Stimulated activated CD4-positive, alpha-beta T cell treated with anti-CD3 and anti-CD28 coated beads, Interleukin-4, amount 100 ng/mL, for 4 hours (primary cell): ENCODE results near the gene NIPBL.
"Not testable (repeated sequence)": the region's sequence is repeated elsewhere in the genome, so short reads cannot be mapped to it uniquely, and the experiment has no call there.

Experiments used
- DNase-seq, 2 experiments: peaks; one replicate each; pipeline ENCODE4 v3.0.0-alpha.2; 2020

NIPBL gene

GRCh38 chr5:36902353-36902752 is 25.8 kb downstream of the NIPBL start:
- no peak for DNase-seq

DNA sequence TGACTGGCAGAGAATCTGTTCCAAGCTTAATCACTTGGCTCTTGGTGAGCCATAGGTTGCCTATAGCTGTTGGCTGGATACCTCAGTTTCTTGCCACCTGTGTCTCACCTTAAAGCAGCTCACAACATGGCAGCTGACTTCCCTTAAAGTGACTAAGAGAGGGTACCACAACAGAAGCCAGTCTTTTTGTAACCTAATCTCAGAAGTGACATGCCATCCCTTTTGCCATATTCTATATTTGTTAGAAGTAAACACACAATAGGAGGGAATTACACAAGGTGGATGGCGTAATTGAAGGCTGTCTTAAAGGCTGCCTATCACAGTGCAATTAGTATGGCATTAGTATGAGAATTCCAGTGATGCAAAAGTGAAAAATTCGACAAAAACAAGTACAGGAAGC is 28.1 kb downstream of the NIPBL start:
- no peak for DNase-seq

GRCh38 chr5:36908544-36909260 is 32.1 kb downstream of the NIPBL start:
- DNase-seq: no peak

DNA sequence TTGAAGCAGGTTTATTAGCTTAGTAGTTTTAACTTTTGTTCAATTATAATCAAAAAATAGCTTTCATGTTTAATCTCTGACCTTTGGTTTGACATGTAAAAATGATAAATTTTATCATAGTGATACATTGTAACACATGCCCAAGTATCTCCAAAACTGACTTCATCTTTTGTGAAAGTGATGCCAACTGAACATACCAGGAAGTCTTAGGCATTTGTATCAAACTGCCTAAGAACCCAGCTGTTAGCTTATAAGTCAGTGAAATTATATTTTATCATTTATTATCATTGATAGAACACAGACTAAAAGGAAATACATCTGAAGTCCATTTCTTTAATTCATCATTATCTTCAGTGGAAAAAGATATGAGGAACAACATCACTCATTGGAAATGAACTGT is 39.1 kb downstream of the NIPBL start:
- DNase-seq: no peak

- DNase-seq: not testable (repeated sequence)
These were observed 40.0 kb downstream of the NIPBL start for GRCh38 chr5:36916614-36917013.

GRCh38 chr5:36917358-36917757 is 40.8 kb downstream of the NIPBL start:
- not testable (repeated sequence) for DNase-seq

GRCh38 chr5:36919238-36919637 is 42.7 kb downstream of the NIPBL start:
- DNase-seq: no peak

- DNase-seq: no peak
These were observed 43.1 kb downstream of the NIPBL start for GRCh38 chr5:36919650-36920049.

- no peak for DNase-seq
These were observed 52.4 kb downstream of the NIPBL start for GRCh38 chr5:36928947-36929346.

- no peak for DNase-seq
These were observed 52.9 kb downstream of the NIPBL start for GRCh38 chr5:36929438-36929837.

DNA sequence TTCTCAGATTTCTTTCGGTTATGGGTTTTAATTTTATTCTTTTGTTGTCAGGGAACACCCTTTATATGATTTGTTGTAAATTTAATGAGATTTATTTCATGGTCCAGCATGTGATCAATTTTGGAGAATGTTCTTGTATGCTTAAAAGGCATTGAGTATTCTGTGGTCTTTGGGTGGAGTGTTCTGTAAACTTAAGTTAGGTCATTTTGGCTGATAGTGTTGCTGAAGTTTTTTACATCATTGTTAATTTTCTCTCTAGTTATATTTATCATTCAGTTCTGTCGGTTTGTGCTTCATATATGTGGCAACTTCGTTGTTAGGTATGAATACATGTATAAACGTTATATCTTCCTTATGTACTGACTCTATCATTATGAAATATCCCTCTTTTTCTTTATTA is 55.5 kb downstream of the NIPBL start:
- no peak for DNase-seq

GRCh38 chr5:36932699-36933098 is 56.1 kb downstream of the NIPBL start:
- no peak for DNase-seq

DNA sequence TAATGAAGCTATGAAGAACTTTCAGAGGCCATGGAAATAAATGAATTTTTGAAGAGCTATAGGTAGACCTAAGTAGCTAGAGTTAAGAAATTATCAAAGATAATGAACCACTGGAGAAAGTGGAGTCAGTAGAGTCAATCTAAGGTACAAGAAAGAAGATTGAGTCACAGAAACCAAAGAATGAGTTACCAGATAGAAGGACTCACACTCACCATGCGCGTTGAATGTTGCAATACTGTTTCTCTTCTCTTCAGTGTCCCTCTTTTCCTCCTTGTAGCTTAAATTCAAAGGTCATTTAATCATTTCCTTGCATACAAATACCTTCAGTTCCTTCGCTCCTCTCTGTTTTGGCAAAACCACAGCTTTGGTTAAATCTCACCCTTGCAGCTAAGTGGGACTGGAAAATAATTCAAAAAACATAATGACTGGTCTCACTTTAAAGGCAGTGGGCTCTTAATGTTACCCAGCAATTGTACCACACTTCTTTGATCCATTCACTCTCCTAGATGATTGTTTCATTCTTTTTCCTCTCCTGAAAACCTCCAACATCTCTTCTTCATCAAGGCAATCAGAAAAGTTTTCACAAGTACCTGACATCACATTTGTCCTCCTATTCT is 58.3 kb downstream of the NIPBL start:
- no peak for DNase-seq

DNA sequence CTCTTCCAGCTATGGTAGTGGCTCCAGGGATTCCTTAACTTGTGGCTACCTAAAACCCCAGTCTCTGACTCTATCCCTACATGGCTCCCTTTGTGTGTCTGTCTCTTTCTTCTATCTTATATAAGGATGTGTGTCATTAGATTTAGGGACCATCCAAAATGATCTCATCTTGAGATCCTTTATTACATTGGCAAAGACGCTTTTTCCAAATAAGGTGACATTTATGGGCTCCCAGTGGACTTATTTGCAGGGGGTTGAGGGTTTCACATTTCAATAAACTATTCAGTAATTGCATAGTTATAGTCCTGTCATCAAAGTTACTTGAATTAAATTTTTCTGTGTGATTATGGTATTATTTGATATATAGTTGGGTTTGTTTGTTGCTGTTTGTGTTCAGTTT is 59.2 kb downstream of the NIPBL start:
- no peak for DNase-seq

- no peak for DNase-seq
These were observed 59.7 kb downstream of the NIPBL start for GRCh38 chr5:36936309-36936708.

DNA sequence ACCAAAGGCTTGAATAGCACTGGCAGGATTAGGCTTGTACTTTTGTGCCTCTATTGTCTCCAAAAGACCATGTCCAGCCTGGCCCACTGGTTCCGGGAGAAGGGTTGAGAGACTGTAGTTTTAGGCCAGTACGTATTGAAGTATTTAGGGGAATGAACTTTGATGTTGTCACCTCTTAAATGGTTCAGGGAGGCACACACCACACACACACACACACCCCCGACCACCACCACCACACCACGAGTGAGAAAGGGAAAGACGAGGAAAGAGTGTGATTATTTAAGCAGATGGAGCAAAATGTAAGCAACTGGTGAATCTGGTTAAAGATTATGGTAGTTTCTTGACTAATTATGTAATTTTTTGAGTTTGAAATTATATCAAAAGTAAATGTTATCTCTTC is 61.6 kb downstream of the NIPBL start:
- DNase-seq: no peak

GRCh38 chr5:36939969-36940858 is 63.6 kb downstream of the NIPBL start:
- no peak for DNase-seq

GRCh38 chr5:36943584-36943983 is 67.0 kb downstream of the NIPBL start:
- DNase-seq: no peak

- no peak for DNase-seq
These were observed 67.5 kb downstream of the NIPBL start for GRCh38 chr5:36944024-36944423.

DNA sequence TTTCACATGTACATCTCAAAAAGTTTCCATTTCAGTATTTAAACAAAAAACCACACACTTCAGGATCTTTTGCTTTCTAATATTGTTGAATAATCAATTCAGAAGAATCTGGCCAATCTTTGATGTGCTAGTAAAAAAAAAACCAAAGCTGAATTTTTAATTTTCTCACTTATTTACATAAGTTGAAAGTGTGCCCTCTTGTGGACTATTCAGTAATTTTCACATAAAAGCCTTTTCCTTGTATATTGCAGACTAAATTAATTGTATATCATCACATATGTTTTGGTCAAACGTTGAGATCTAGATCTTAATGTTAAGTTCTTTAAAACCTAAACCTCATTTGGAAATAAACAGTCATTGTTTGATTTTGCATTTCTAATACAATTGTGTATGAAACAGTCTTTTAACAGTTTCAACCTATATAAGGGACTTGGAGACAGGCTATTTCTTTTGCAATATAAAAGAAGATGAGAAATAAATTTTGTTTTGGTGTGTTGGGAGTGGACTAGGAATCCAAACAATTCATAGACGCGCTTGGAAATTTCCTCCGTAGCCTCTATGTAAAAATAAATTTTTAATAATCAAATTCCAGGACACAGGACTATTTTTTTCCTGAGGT is 68.1 kb downstream of the NIPBL start:
- no peak for DNase-seq

DNA sequence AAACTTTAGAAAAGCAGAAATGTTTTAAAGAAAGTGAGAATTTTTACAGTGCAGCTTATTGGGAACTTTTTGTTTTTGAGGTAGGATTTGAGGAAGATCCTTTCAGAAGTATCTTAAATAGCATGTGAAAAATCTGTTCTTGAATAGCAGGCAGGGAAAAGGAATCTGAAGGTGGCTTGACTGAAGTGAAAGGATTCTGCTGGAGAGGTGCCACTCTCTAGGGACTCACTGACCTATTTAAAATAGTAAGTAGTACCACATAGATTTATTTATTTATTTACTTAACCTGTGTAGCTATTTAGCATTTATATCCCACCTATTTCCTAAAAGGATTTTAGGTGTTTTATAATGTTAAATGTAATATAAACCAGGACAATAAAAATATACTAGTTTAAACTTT is 69.1 kb downstream of the NIPBL start:
- no peak for DNase-seq

DNA sequence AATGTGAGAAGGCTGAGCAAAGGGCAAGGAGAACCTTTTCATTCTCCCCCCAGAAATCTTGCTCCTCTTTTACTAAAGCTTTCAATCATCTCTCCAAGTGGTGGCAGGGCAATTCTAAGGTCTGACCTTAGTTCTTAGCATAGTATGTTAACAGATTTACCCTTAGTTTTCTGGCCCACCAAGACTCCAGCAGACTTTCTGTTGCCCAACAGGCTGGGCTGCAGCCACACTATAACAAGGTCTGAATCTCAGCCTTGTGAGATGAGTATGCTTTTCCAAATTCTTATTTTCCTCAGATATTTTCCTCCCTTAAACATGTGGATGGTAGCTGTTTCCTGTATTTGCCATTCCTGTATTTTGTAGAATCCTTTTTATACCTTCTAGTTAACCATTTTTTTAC is 69.5 kb downstream of the NIPBL start:
- no peak for DNase-seq

DNA sequence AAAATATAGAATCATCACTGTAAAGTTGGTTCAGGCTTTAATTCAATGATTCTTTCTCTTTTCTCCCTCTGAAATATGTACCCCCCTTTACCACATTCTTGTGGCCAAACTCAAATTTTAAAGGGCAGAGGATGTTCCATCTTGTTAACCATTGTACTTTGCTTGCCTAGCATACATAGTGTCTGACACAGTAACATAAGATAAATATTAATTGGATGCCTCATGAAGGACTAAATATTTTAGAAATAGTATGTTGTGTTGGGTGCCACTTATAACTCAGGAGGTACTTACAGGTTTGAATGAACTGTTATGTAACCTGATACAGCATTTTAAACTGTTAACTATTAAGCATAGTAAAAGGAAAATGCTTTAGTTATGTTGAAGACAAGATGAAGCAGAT is 71.5 kb downstream of the NIPBL start:
- DNase-seq: no peak
